Lower lobe of right lung (tissue), 2 donors: ENCODE measurements around the gene KCTD18. TPM values are rescaled to one million over a fixed set of nuclear protein-coding genes. Genes with fewer than 3 reads are reported as not detected.

ENCODE experiments used
- ATAC-seq, 2 donors: fragments of 200-7000 bp; cut with Tn5 transposase; one replicate each; pipeline ENCODE4 v1.9.1; 2020 to 2022; ENCODE audit warnings: mild to moderate bottlenecking in 2 of 2, moderate library complexity in 2 of 2
- DNase-seq: peaks from one replicate; pipeline ENCODE4 v3.0.0-alpha.2; 2020
- H3K27ac ChIP-seq: fragments of 200-600 bp; one replicate; pipeline ENCODE4 v1.8.0; 2022
- H3K27me3 ChIP-seq: fragments of 200-600 bp; one replicate; pipeline ENCODE4 v1.8.0; 2022; ENCODE audit warnings: low read depth
- H3K36me3 ChIP-seq: fragments of 200-600 bp; one replicate; pipeline ENCODE4 v1.8.0; 2022; ENCODE audit warnings: mild to moderate bottlenecking
- H3K4me1 ChIP-seq: fragments of 200-600 bp; one replicate; pipeline ENCODE4 v1.8.0; 2022
- H3K4me3 ChIP-seq: fragments of 200-600 bp; one replicate; pipeline ENCODE4 v1.8.0; 2022; ENCODE audit warnings: mild to moderate bottlenecking
- H3K9me3 ChIP-seq: fragments of 200-600 bp; one replicate; pipeline ENCODE4 v1.8.0; 2022
- CTCF ChIP-seq: fragments of 200-600 bp; IDR thresholded peaks from one replicate; pipeline ENCODE4 v1.8.0; 2022; ENCODE audit warnings: antibody characterized with exemption, mild to moderate bottlenecking
- intact Hi-C: fragments of 100-400 bp; cut with DNase I; formaldehyde crosslinking; loops from one replicate; pipeline ENCODE4 v1.11.0; 2022
- total RNA-seq: library from RNA; stranded (reverse); fragmentation: NEBNext Ultra II Directional; extraction: Animal tissue kit (Norgen Biotek cat#: 25700); gene quantifications from one replicate; pipeline ENCODE4 v1.2.1, GENCODE V29; 2021
- donor health status: DM: no; HTN: yes; CAD: no; lungs with severe emphysema.

KCTD18 gene
- total RNA-seq, 1 donor from 2014 or later: 14.3 TPM

DNA sequence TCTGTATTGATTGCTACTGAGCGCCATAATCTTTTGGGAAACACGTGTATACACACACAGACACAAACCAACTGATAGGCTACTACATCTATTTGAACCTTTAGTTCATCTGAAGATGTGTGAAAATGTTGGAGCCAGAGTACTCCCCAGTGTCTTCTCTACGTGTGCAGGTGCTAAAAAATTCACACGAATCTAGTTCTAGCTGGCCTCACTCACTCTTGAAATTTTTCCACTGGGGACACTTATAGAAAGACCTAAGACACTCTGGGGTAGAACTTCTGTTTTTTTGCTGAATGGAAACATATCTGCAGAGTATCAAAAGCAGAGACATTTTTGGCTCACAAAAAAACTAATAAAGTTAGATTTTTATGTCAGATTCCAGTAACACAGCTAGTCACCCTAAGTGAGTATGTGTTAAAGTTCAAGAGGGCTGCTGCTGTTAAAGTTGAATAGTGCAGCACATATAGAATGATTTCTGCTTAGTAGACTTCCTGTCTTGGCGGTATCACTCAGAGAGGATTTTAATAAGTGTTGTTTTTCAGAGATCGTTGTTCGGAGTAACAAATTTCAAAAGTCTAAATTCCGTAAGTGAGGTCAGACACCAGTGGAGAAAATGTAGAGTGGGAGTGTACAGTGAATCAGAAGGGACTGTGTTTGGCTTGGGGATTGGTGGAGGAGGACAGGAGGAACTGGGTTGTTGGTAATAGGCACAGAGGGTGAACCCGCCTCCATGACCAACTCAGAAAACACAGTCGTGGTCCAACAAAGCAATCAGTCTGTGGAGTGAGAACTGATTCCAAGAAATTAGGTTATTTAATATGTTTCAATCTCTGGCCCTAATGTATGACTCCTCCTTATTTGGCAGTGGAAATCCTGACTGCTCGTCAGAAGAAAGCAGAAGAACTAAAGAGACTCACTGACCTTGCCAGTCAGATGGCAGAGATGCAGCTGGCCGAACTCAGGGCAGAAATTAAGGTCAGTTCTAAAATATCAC lies 43.1 kb downstream of the KCTD18 start:
- Histone ChIP-seq H3K4me1 (no peaks in the 10 kb centered on the region), H3K27me3 (no peaks in the 10 kb centered on the region), H3K36me3 (peaks cover 66% of the 10 kb centered on the region), H3K9me3 (no peaks in the 10 kb centered on the region), H3K27ac (peak overlapping the region; percentile 59), H3K4me3 (no peak overlapping the region)
- intact Hi-C loops: no loop called here
- TF ChIP-seq CTCF: no peak
- DNase-seq (no peak), ATAC-seq (peak; percentile 80 to 86)

DNA sequence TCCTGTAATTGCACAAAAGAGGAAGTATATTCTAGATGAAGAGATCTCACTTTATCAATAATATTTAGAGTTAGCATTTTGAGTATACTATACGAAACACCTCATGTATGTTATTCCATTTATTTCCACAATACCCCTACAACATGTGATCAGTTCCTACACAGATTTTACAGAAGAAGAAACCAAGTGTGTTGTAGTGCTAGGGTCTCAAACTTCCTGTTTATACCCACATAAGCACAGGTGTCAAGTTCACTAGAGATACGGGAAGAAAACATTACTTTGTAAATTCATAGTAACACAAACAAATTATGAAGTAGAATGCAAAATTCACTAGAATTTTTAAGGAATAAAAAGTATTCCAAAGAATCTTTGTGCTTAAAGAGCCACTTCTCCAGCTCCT lies 46.4 kb downstream of the KCTD18 start:
- H3K4me3 ChIP-seq: no peak overlapping the region
- intact Hi-C loops: no loop called here
- no peak for TF ChIP-seq CTCF
- no peak overlapping the region for H3K27ac ChIP-seq
- DNase-seq: no peak
- H3K36me3 ChIP-seq: peaks cover 48% of the 10 kb centered on the region
- no peaks in the 10 kb centered on the region for H3K27me3 ChIP-seq
- no peaks in the 10 kb centered on the region for H3K9me3 ChIP-seq
- no peak for ATAC-seq
- no peaks in the 10 kb centered on the region for H3K4me1 ChIP-seq

DNA sequence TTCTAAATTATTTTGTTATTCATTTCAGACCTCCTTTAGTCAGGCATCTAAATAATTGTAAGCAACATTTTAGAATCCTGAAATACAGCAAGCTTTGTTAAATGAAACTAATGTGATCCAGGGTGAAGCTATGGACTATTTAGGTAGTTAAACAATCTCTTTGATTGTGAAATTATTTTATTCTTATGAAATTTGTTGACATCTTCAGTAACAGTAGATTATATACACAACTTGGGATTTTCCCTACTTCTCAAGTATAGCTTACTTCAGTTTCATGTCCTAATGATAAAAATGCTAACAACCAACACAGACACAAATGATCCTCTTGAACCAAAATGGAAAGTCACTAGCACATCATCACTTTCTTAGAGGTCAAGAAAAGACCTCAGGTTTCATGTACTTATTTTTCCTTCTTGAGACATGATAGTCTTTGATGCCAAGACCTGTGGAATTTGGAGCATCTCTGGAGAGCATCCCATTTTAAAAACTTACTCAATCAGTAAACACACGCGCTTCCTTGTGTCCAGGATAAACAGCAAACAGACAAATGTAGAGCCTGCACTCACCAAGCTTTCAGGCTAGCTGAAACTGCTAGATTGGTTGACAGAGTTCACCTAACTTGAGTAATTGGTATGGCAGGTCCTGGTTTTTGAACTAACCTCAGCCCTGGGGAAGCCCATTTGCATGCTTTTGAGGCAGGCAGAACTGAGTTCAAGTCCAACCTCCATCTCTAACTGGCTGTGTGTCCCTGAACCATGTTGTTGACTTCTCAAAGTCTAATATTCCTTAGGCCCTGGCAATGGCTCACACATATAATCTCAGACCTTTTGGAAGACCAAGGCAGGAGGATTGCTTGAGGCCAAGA lies 47.8 kb downstream of the KCTD18 start:
- intact Hi-C loops: no loop called here
- H3K36me3 ChIP-seq: peaks cover 37% of the 10 kb centered on the region
- ATAC-seq: no peak

DNA sequence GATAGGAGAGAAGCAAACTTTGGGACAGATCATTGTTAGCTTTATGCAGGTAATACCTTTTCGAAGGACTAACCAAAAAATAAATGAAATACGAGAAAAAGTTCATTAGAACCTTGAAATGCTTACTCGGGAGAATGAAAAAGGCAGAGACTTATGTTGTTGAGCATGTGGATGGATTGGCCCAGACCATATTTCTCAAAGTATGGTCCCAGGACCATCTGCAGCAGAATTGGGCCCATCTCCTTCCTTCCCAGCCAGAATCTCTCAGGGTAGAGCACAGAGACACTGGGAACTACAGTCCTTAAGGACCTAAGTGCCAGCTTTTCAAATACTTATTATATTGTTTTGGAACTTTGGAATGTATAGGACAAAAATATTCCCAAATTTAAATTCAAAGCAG lies 50.8 kb downstream of the KCTD18 start:
- Histone ChIP-seq H3K36me3 (peaks cover 23% of the 10 kb centered on the region), H3K9me3 (no peaks in the 10 kb centered on the region), H3K27ac (no peak overlapping the region), H3K27me3 (no peaks in the 10 kb centered on the region), H3K4me1 (peaks cover 13% of the 10 kb centered on the region), H3K4me3 (no peak overlapping the region)
- DNase-seq: no peak
- no peak for TF ChIP-seq CTCF
- no peak for ATAC-seq
- intact Hi-C loops: no loop called here

More for the DNA sequence above, 47.8 kb downstream of the KCTD18 start:
- H3K9me3 ChIP-seq: no peaks in the 10 kb centered on the region
- TF ChIP-seq CTCF: no peak
- H3K4me3 ChIP-seq: no peak overlapping the region
- no peaks in the 10 kb centered on the region for H3K27me3 ChIP-seq
- H3K27ac ChIP-seq: no peak overlapping the region
- DNase-seq: no peak
- no peaks in the 10 kb centered on the region for H3K4me1 ChIP-seq

DNA sequence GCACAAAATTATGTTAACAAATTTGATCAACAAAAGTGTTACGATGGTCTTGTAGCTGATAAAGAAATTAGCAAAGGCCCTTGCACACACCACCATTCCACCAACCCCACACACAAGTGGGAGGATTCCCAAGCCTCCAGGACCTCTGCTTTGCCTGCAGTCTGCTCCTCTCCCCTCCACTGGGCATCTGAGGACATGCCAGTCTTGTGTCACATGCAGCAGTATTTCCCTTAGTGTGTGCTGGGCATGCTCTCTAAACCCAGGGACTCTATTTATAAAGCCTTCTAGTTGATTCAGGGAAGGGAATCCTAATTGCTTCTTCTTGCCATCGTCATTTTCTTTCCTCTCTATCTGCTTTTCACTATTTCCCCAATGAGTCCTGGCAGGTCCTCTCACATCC lies 53.3 kb downstream of the KCTD18 start:
- DNase-seq: no peak
- peaks cover 11% of the 10 kb centered on the region for H3K36me3 ChIP-seq
- H3K4me1 ChIP-seq: peaks cover 13% of the 10 kb centered on the region
- H3K4me3 ChIP-seq: no peak overlapping the region
- H3K27me3 ChIP-seq: no peaks in the 10 kb centered on the region
- H3K27ac ChIP-seq: no peak overlapping the region
- no peak for ATAC-seq
- no peak for TF ChIP-seq CTCF
- H3K9me3 ChIP-seq: no peaks in the 10 kb centered on the region
- intact Hi-C loops: no loop called here
